ENCODE measurements around the gene TMEM266.

GRCh38 chr15:76209942-76210341, 150.2 kb downstream of the TMEM266 start:
- no peak for TF ChIP-seq EZH2phosphoT487 (IDR thresholded peaks at IDR 0.05; ENCODE audit: borderline replicate concordance, low read length)
- no peak for TF ChIP-seq EZH2 (IDR thresholded peaks at IDR 0.05; ENCODE audit: low read length, unreplicated experiment)
